Liver (tissue), 9 donors: ENCODE measurements around the gene IER5. TPM values are rescaled to one million over a fixed set of nuclear protein-coding genes. Genes with fewer than 3 reads are reported as not detected.

Source experiments
- DNase-seq: peaks from one replicate; pipeline ENCODE4 v3.0.0-alpha.2; 2017; ENCODE audit warnings: low spot score
- H3K27ac ChIP-seq, 2 donors: one replicate each; pipeline ENCODE4 v1.7.0; 2013; ENCODE audit warnings: inconsistent platforms in 2 of 2, low read length in 2 of 2, control low read depth in 1 of 2, low read depth in 1 of 2, mild to moderate bottlenecking in 1 of 2
- H3K27me3 ChIP-seq, 4 donors: one replicate each; pipeline versions ENCODE4 v1.6.1 to v1.7.0; 2013; ENCODE audit warnings: low read length in 3 of 4, inconsistent platforms in 1 of 4, mild to moderate bottlenecking in 1 of 4, moderate library complexity in 1 of 4; ENCODE audit not compliant: control insufficient read depth in 4 of 4, insufficient read depth in 4 of 4
- H3K36me3 ChIP-seq, 4 donors: one replicate each; pipeline versions ENCODE4 v1.6.1 to v1.7.0; 2013; ENCODE audit warnings: low read length in 3 of 4, mild to moderate bottlenecking in 3 of 4, low read depth in 1 of 4, moderate library complexity in 1 of 4; ENCODE audit not compliant: control insufficient read depth in 4 of 4, insufficient read depth in 3 of 4
- H3K4me1 ChIP-seq, 4 donors: one replicate each; pipeline versions ENCODE4 v1.6.1 to v1.7.0; 2013; ENCODE audit warnings: low read length in 3 of 4, mild to moderate bottlenecking in 3 of 4, moderate library complexity in 1 of 4; ENCODE audit not compliant: control insufficient read depth in 4 of 4, insufficient read depth in 4 of 4
- H3K4me3 ChIP-seq, 3 donors: one replicate each; pipeline versions ENCODE4 v1.6.1 to v1.7.0; 2013; ENCODE audit warnings: low read length in 3 of 3, control low read depth in 1 of 3, low read depth in 1 of 3, mild to moderate bottlenecking in 1 of 3
- H3K9ac ChIP-seq, 2 donors: one replicate each; pipeline ENCODE4 v1.7.0; 2013; ENCODE audit warnings: low read length in 2 of 2, mild to moderate bottlenecking in 2 of 2, moderate library complexity in 2 of 2, control low read depth in 1 of 2, low read depth in 1 of 2
- H3K9me3 ChIP-seq, 4 donors: one replicate each; pipeline versions ENCODE4 v1.6.1 to v1.7.0; 2013; ENCODE audit warnings: low read length in 3 of 4; ENCODE audit not compliant: control insufficient read depth in 4 of 4
- ATF3 ChIP-seq: IDR thresholded peaks from 2 replicates; pipeline ENCODE4 v1.6.1; 2016; ENCODE audit warnings: antibody characterized with exemption
- CTCF ChIP-seq: fragments of 150-350 bp; IDR thresholded peaks from 2 replicates; pipeline ENCODE4 v1.5.1; 2017; ENCODE audit warnings: improper control_type of control experiment, low read depth, low read length; ENCODE audit not compliant: missing input control
- EGR1 ChIP-seq, 2 donors: IDR thresholded peaks; 2 replicates each; pipeline ENCODE4 v1.6.1; 2016 to 2018; ENCODE audit warnings: antibody characterized with exemption in 2 of 2, low read depth in 2 of 2
- FOXA1 ChIP-seq: IDR thresholded peaks from 2 replicates; pipeline ENCODE4 v1.6.1; 2016; ENCODE audit warnings: antibody characterized with exemption
- FOXA2 ChIP-seq: IDR thresholded peaks from 2 replicates; pipeline ENCODE4 v1.6.1; 2016; ENCODE audit warnings: antibody characterized with exemption
- GABPA ChIP-seq, 2 donors: IDR thresholded peaks in 1 of 2; conservative IDR thresholded peaks in 1 of 2; 2 replicates each; pipeline ENCODE4 v1.6.1; 2016; ENCODE audit warnings: antibody characterized with exemption in 2 of 2, mild to moderate bottlenecking in 1 of 2, moderate library complexity in 1 of 2
- HNF4A ChIP-seq, 2 donors: conservative IDR thresholded peaks; 2 replicates each; pipeline ENCODE4 v1.6.1; 2016; ENCODE audit warnings: antibody characterized with exemption in 2 of 2, mild to moderate bottlenecking in 2 of 2
- HNF4G ChIP-seq: IDR thresholded peaks from 2 replicates; pipeline ENCODE4 v1.6.1; 2016; ENCODE audit warnings: antibody characterized with exemption
- JUND ChIP-seq, 2 donors: IDR thresholded peaks; 2 replicates each; pipeline ENCODE4 v1.6.1; 2016; ENCODE audit warnings: antibody characterized with exemption in 2 of 2
- MAX ChIP-seq: IDR thresholded peaks from 2 replicates; pipeline ENCODE4 v1.6.1; 2016; ENCODE audit warnings: antibody characterized with exemption
- NR2F2 ChIP-seq: IDR thresholded peaks from 2 replicates; pipeline ENCODE4 v1.6.1; 2016; ENCODE audit warnings: antibody characterized with exemption
- RAD21 ChIP-seq, 2 donors: IDR thresholded peaks; 2 replicates each; pipeline ENCODE4 v1.6.1; 2016; ENCODE audit warnings: antibody characterized with exemption in 2 of 2, mild to moderate bottlenecking in 2 of 2
- RXRA ChIP-seq, 2 donors: IDR thresholded peaks; 2 replicates each; pipeline ENCODE4 v1.6.1; 2017 to 2018; ENCODE audit warnings: antibody characterized with exemption in 2 of 2, mild to moderate bottlenecking in 1 of 2
- SP1 ChIP-seq: IDR thresholded peaks from 2 replicates; pipeline ENCODE4 v1.6.1; 2018; ENCODE audit warnings: antibody characterized with exemption, mild to moderate bottlenecking
- TAF1 ChIP-seq: conservative IDR thresholded peaks from 2 replicates; pipeline ENCODE4 v1.6.1; 2016; ENCODE audit warnings: antibody characterized with exemption, mild to moderate bottlenecking
- YY1 ChIP-seq: IDR thresholded peaks from 2 replicates; pipeline ENCODE4 v1.6.1; 2016; ENCODE audit warnings: antibody characterized with exemption, mild to moderate bottlenecking
- ZBTB33 ChIP-seq: IDR thresholded peaks from 2 replicates; pipeline ENCODE4 v1.6.1; 2016; ENCODE audit warnings: antibody characterized with exemption
- WGBS: extraction: QIAGEN DNeasy Blood & Tissue Kit; methylation state at CpG from one replicate; pipeline ENCODE4 v1.1.7; 2013; 5-methylcytosine and 5-hydroxymethylcytosine counted together
- polyA plus RNA-seq, 2 donors: library from polyadenylated mRNA; stranded (reverse) in 1 of 2; unstranded in 1 of 2; fragments of 200-250 nt in 1 of 2; fragments of >200 nt in 1 of 2; fragmentation: Nextera tagmentation in 1 of 2; extraction: Ambion mirVana in 1 of 2; gene quantifications; one replicate each; pipeline versions ENCODE4 v1.2.1 to v1.2.3, GENCODE V29; 2013 to 2015
- total RNA-seq, 2 donors: library from RNA; depleted of rRNA; stranded (reverse); fragments of >200 nt; gene quantifications; one replicate each; pipeline ENCODE4 v1.2.3, GENCODE V29; 2014
- TF ChIP-seq, protein P1 (sequence below): IDR thresholded peaks from 2 replicates; pipeline ENCODE4 v1.6.1; 2016; ENCODE audit warnings: antibody characterized with exemption, mild to moderate bottlenecking
- donor health status: healthy.
- donor health status: healthy.
- donor health status: healthy.
- donor health status: healthy.
- donor health status: healthy.

IER5 gene
- total and polyA plus RNA-seq, 4 donors, result 0.56 to 8.4 (median 2.4) TPM

DNA sequence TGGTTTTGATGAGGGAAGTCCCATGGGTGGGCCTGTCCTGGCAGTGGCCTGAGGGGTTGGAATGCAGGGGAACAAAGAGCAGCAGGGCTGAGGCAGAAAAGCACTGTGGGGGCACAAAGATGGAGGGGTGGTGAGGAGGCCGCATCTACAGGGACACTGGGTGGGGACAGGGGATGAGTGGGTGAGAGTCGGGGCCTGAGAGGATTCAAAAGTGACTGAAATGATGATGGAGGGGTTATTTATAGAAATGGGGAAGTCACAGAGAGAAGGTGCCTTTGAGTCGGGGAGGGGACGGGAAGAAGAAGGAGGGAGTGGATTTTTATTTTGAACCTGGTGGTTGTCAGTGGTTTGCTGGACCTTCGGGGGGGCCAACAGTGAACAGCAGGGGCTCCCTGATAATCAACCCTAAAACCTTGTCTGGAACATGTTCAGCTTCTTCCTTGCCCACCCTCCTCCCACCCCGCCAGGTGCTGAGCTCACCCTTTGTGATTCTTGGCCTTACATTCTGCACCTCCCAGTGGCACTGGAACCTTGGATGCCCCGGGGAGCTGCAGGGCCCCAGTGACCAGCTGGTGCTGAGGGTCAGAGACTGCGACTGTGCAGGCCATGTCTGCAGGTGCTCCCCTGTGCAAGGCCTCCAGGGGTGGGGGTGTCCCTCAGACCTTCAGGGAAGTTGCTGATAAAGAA, 42.9 kb downstream of the IER5 start:
- H3K4me1 ChIP-seq, result peaks cover 4 to 17% (median 9%) of the 10 kb centered on the region in 4 donors

More for the DNA sequence above, 42.9 kb downstream of the IER5 start:
- WGBS, result 87% methylated on average over 8 of the region's 8 CpGs
- no peak for TF ChIP-seq FOXA2
- no peak for TF ChIP-seq TAF1
- no peak for TF ChIP-seq GABPA (IDR thresholded peaks at IDR 0.05 in 1 of 2, conservative IDR thresholded peaks at IDR 0.05 in 1 of 2)
- TF ChIP-seq CTCF, result no peak
- TF ChIP-seq SP1, result no peak
- TF ChIP-seq ATF3, result no peak
- no peak for TF ChIP-seq HNF4A (conservative IDR thresholded peaks at IDR 0.05)
- no peak for TF ChIP-seq EGR1 (IDR thresholded peaks at IDR 0.05; ENCODE audit: low read depth in 2 of 2)
- no peak for TF ChIP-seq HNF4G
- no peak for TF ChIP-seq ZBTB33
- no peak for TF ChIP-seq NR2F2
- no peak for TF ChIP-seq YY1
- no peak for TF ChIP-seq JUND (IDR thresholded peaks at IDR 0.05)
- TF ChIP-seq RAD21 (IDR thresholded peaks at IDR 0.05), result no peak
- no peak for TF ChIP-seq RXRA (IDR thresholded peaks at IDR 0.05)
- TF ChIP-seq MAX, result no peak
- TF ChIP-seq, protein P1, sequence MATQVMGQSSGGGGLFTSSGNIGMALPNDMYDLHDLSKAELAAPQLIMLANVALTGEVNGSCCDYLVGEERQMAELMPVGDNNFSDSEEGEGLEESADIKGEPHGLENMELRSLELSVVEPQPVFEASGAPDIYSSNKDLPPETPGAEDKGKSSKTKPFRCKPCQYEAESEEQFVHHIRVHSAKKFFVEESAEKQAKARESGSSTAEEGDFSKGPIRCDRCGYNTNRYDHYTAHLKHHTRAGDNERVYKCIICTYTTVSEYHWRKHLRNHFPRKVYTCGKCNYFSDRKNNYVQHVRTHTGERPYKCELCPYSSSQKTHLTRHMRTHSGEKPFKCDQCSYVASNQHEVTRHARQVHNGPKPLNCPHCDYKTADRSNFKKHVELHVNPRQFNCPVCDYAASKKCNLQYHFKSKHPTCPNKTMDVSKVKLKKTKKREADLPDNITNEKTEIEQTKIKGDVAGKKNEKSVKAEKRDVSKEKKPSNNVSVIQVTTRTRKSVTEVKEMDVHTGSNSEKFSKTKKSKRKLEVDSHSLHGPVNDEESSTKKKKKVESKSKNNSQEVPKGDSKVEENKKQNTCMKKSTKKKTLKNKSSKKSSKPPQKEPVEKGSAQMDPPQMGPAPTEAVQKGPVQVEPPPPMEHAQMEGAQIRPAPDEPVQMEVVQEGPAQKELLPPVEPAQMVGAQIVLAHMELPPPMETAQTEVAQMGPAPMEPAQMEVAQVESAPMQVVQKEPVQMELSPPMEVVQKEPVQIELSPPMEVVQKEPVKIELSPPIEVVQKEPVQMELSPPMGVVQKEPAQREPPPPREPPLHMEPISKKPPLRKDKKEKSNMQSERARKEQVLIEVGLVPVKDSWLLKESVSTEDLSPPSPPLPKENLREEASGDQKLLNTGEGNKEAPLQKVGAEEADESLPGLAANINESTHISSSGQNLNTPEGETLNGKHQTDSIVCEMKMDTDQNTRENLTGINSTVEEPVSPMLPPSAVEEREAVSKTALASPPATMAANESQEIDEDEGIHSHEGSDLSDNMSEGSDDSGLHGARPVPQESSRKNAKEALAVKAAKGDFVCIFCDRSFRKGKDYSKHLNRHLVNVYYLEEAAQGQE, result no peak
- TF ChIP-seq FOXA1, result no peak
- Histone ChIP-seq H3K9ac (no peak overlapping the region), H3K9me3 (no peaks in the 10 kb centered on the region), H3K27ac (no peak overlapping the region), H3K36me3 (no peaks in the 10 kb centered on the region), H3K27me3 (no peaks in the 10 kb centered on the region), H3K4me3 (no peak overlapping the region)
- DNase-seq, result no peak
